ENCODE data around the gene ARPC1A.
"Not testable (repeated sequence)": the region's sequence is repeated elsewhere in the genome, so short reads cannot be mapped to it uniquely, and the experiment has no call there.

ARPC1A gene

GRCh38 chr7:99309111-99309510 is 16.6 kb upstream of the ARPC1A start:
- H3K27ac Mint-ChIP-seq: no peak overlapping the region
- H3K9me3 Mint-ChIP-seq: no peaks in the 10 kb centered on the region
- H3K27me3 Mint-ChIP-seq (ENCODE audit: low read depth): peaks cover 7% of the 10 kb centered on the region
- H3K4me1 Mint-ChIP-seq (ENCODE audit: low read depth): peaks cover 11% of the 10 kb centered on the region
- H3K36me3 Mint-ChIP-seq (ENCODE audit: low read depth): no peaks in the 10 kb centered on the region
- no peak overlapping the region for H3K4me3 Mint-ChIP-seq

GRCh38 chr7:99310004-99310403 is 15.7 kb upstream of the ARPC1A start:
- Mint-ChIP-seq H3K9me3 (no peaks in the 10 kb centered on the region), H3K27me3 (ENCODE audit: low read depth) (peaks cover 7% of the 10 kb centered on the region), H3K4me3 (no peak overlapping the region), H3K27ac (no peak overlapping the region), H3K36me3 (ENCODE audit: low read depth) (no peaks in the 10 kb centered on the region), H3K4me1 (ENCODE audit: low read depth) (peaks cover 17% of the 10 kb centered on the region)

- Mint-ChIP-seq H3K4me1 (ENCODE audit: low read depth) (peaks cover 17% of the 10 kb centered on the region), H3K27me3 (ENCODE audit: low read depth) (peaks cover 7% of the 10 kb centered on the region)
Measured at GRCh38 chr7:99311702-99312101, 14.0 kb upstream of the ARPC1A start.

GRCh38 chr7:99312316-99313203 is 13.1 kb upstream of the ARPC1A start:
- Mint-ChIP-seq H3K9me3 (no peaks in the 10 kb centered on the region), H3K27ac (no peak overlapping the region), H3K4me3 (peak overlapping the region; percentile 42)

More at GRCh38 chr7:99311702-99312101, 14.0 kb upstream of the ARPC1A start:
- Mint-ChIP-seq H3K36me3 (ENCODE audit: low read depth) (no peaks in the 10 kb centered on the region), H3K4me3 (no peak overlapping the region), H3K9me3 (no peaks in the 10 kb centered on the region), H3K27ac (no peak overlapping the region)

GRCh38 chr7:99313204-99313573 is 12.5 kb upstream of the ARPC1A start:
- Mint-ChIP-seq H3K4me3 (peak overlapping the region; percentile 42), H3K27me3 (ENCODE audit: low read depth) (peaks cover 14% of the 10 kb centered on the region), H3K36me3 (ENCODE audit: low read depth) (no peaks in the 10 kb centered on the region), H3K9me3 (no peaks in the 10 kb centered on the region), H3K27ac (no peak overlapping the region), H3K4me1 (ENCODE audit: low read depth) (peaks cover 17% of the 10 kb centered on the region)

More at GRCh38 chr7:99312316-99313203, 13.1 kb upstream of the ARPC1A start:
- Mint-ChIP-seq H3K36me3 (ENCODE audit: low read depth) (no peaks in the 10 kb centered on the region), H3K4me1 (ENCODE audit: low read depth) (peaks cover 17% of the 10 kb centered on the region), H3K27me3 (ENCODE audit: low read depth) (peaks cover 11% of the 10 kb centered on the region)

GRCh38 chr7:99314504-99314903 is 11.2 kb upstream of the ARPC1A start:
- Mint-ChIP-seq H3K9me3 (no peaks in the 10 kb centered on the region), H3K4me3 (no peak overlapping the region), H3K36me3 (ENCODE audit: low read depth) (no peaks in the 10 kb centered on the region), H3K27ac (peak overlapping the region; percentile 66), H3K4me1 (ENCODE audit: low read depth) (peaks cover 17% of the 10 kb centered on the region), H3K27me3 (ENCODE audit: low read depth) (peaks cover 16% of the 10 kb centered on the region)

GRCh38 chr7:99320371-99320770 is 5.3 kb upstream of the ARPC1A start:
- Mint-ChIP-seq H3K9me3 (no peaks in the 10 kb centered on the region), H3K4me1 (ENCODE audit: low read depth) (peaks cover 5% of the 10 kb centered on the region), H3K4me3 (no peak overlapping the region), H3K36me3 (ENCODE audit: low read depth) (no peaks in the 10 kb centered on the region), H3K27me3 (ENCODE audit: low read depth) (peaks cover 9% of the 10 kb centered on the region), H3K27ac (no peak overlapping the region)

GRCh38 chr7:99322659-99323058 is 3.0 kb upstream of the ARPC1A start:
- H3K36me3 Mint-ChIP-seq (ENCODE audit: low read depth); H3K9me3 Mint-ChIP-seq; H3K27me3 Mint-ChIP-seq (ENCODE audit: low read depth); H3K27ac Mint-ChIP-seq; H3K4me3 Mint-ChIP-seq: not testable (repeated sequence)
- H3K4me1 Mint-ChIP-seq (ENCODE audit: low read depth): peaks cover 15% of the 10 kb centered on the region

- H3K4me3 Mint-ChIP-seq: peak overlapping the region; percentile 97
- no peaks in the 10 kb centered on the region for H3K27me3 Mint-ChIP-seq (ENCODE audit: low read depth)
- H3K27ac Mint-ChIP-seq: peak overlapping the region; percentile 86
- H3K36me3 Mint-ChIP-seq (ENCODE audit: low read depth): peaks cover 8% of the 10 kb centered on the region
- peaks cover 26% of the 10 kb centered on the region for H3K4me1 Mint-ChIP-seq (ENCODE audit: low read depth)
- H3K9me3 Mint-ChIP-seq: no peaks in the 10 kb centered on the region
Measured at GRCh38 chr7:99324559-99324958, 1.1 kb upstream of the ARPC1A start.

GRCh38 chr7:99325001-99325493 is 651 bp upstream of the ARPC1A start:
- Mint-ChIP-seq H3K36me3 (ENCODE audit: low read depth) (peaks cover 8% of the 10 kb centered on the region), H3K9me3 (no peaks in the 10 kb centered on the region), H3K27me3 (ENCODE audit: low read depth) (no peaks in the 10 kb centered on the region), H3K4me1 (ENCODE audit: low read depth) (peaks cover 30% of the 10 kb centered on the region), H3K4me3 (peak overlapping the region; percentile 97), H3K27ac (peak overlapping the region; percentile 86)

GRCh38 chr7:99326408-99326782 is 697 bp downstream of the ARPC1A start:
- H3K36me3 Mint-ChIP-seq (ENCODE audit: low read depth): peaks cover 10% of the 10 kb centered on the region
- peak overlapping the region; percentile 97 for H3K4me3 Mint-ChIP-seq
- H3K27me3 Mint-ChIP-seq (ENCODE audit: low read depth): no peaks in the 10 kb centered on the region
- peak overlapping the region; percentile 86 for H3K27ac Mint-ChIP-seq
- H3K9me3 Mint-ChIP-seq: no peaks in the 10 kb centered on the region
- peaks cover 38% of the 10 kb centered on the region for H3K4me1 Mint-ChIP-seq (ENCODE audit: low read depth)

GRCh38 chr7:99330314-99330961 is 4.7 kb downstream of the ARPC1A start:
- H3K27me3 Mint-ChIP-seq (ENCODE audit: low read depth); H3K9me3 Mint-ChIP-seq: not testable (repeated sequence)
- peak overlapping the region; percentile 55 for H3K4me3 Mint-ChIP-seq
- H3K36me3 Mint-ChIP-seq (ENCODE audit: low read depth): peaks cover 17% of the 10 kb centered on the region
- H3K4me1 Mint-ChIP-seq (ENCODE audit: low read depth): peaks cover 36% of the 10 kb centered on the region
- peak overlapping the region; percentile 91 for H3K27ac Mint-ChIP-seq

GRCh38 chr7:99331002-99331401 is 5.3 kb downstream of the ARPC1A start:
- no peak overlapping the region for H3K4me3 Mint-ChIP-seq
- peak overlapping the region; percentile 69 for H3K27ac Mint-ChIP-seq
- peaks cover 17% of the 10 kb centered on the region for H3K36me3 Mint-ChIP-seq (ENCODE audit: low read depth)
- H3K9me3 Mint-ChIP-seq: no peaks in the 10 kb centered on the region
- no peaks in the 10 kb centered on the region for H3K27me3 Mint-ChIP-seq (ENCODE audit: low read depth)
- peaks cover 36% of the 10 kb centered on the region for H3K4me1 Mint-ChIP-seq (ENCODE audit: low read depth)

GRCh38 chr7:99339595-99339994 is 13.9 kb downstream of the ARPC1A start:
- Mint-ChIP-seq H3K36me3 (ENCODE audit: low read depth) (peaks cover 36% of the 10 kb centered on the region), H3K27ac (no peak overlapping the region), H3K27me3 (ENCODE audit: low read depth) (no peaks in the 10 kb centered on the region), H3K4me1 (ENCODE audit: low read depth) (peaks cover 6% of the 10 kb centered on the region), H3K9me3 (no peaks in the 10 kb centered on the region), H3K4me3 (no peak overlapping the region)

- H3K4me1 Mint-ChIP-seq (ENCODE audit: low read depth): peaks cover 6% of the 10 kb centered on the region
- no peaks in the 10 kb centered on the region for H3K27me3 Mint-ChIP-seq (ENCODE audit: low read depth)
- no peak overlapping the region for H3K4me3 Mint-ChIP-seq
- H3K9me3 Mint-ChIP-seq: no peaks in the 10 kb centered on the region
- H3K27ac Mint-ChIP-seq: no peak overlapping the region
- H3K36me3 Mint-ChIP-seq (ENCODE audit: low read depth): peaks cover 36% of the 10 kb centered on the region
Measured at GRCh38 chr7:99340659-99341058, 15.0 kb downstream of the ARPC1A start.

All from T-helper 1 cell treated with Interleukin-12 subunit alpha and Interleukin-12 subunit beta and Interleukin-4 antibody, amounts not matched to agents 30 μg/mL and 1 μg/mL, for 36 hours (primary cell).